Panc1 (cell line): ENCODE measurements around the gene GBE1. TPM values are rescaled to one million over a fixed set of nuclear protein-coding genes. Genes with fewer than 3 reads are reported as not detected.

Source experiments
- ATAC-seq: fragments of 200-7000 bp; cut with Tn5 transposase; 2 replicates; pipeline ENCODE4 v1.9.1; 2020; ENCODE audit warnings: mild to moderate bottlenecking, moderate library complexity
- BruUV-seq: library from RNA; stranded (reverse); fragments of 400-500 nt; replicated peaks from 2 replicates; lab custom pipeline; 2021; lab: Mats Ljungman, UMichigan
- CTCF ChIA-PET: fragments of 300-600 bp; sonication (Branson Sonifier 250); formaldehyde crosslinking; loops from one replicate; lab custom pipeline; 2022; ENCODE audit warnings: antibody characterized with exemption; lab: Charles Lee
- POLR2A ChIA-PET: fragments of 300-600 bp; sonication (Branson Sonifier 250); formaldehyde crosslinking; loops from one replicate; lab custom pipeline; 2022; ENCODE audit warnings: antibody characterized with exemption; lab: Charles Lee
- DNase-seq: peaks from one replicate; pipeline ENCODE4 v3.0.0-alpha.2; 2010; ENCODE audit warnings: low read depth, low spot score
- H3K27ac ChIP-seq: 2 replicates; pipeline ENCODE4 v1.5.1; 2011; ENCODE audit warnings: mild to moderate bottlenecking, low read length, inconsistent platforms
- H3K27me3 ChIP-seq: fragments of 200-500 bp; sonication (Bioruptor generic); 2 replicates; pipeline ENCODE4 v1.6.0; 2014; ENCODE audit warnings: low read length, inconsistent platforms; ENCODE audit not compliant: control insufficient read depth, insufficient read depth
- H3K36me3 ChIP-seq: fragments of 200-500 bp; sonication (Bioruptor generic); 2 replicates; pipeline ENCODE4 v1.5.1; 2014; ENCODE audit warnings: inconsistent platforms, mild to moderate bottlenecking, low read length, moderate library complexity; ENCODE audit not compliant: control insufficient read depth, insufficient read depth
- H3K4me1 ChIP-seq: 2 replicates; pipeline ENCODE4 v1.5.1; 2011; ENCODE audit warnings: inconsistent platforms, mild to moderate bottlenecking, low read length, moderate library complexity; ENCODE audit not compliant: control insufficient read depth, insufficient read depth
- H3K4me3 ChIP-seq, 2 experiments: 2 replicates each; pipeline ENCODE4 v1.5.1; 2011 to 2012; ENCODE audit warnings: low read depth in 2 of 2, low read length in 2 of 2, mild to moderate bottlenecking in 2 of 2, inconsistent platforms in 1 of 2, moderate library complexity in 1 of 2
- H3K9me3 ChIP-seq: fragments of 200-500 bp; sonication (Bioruptor generic); 2 replicates; pipeline ENCODE4 v1.5.1; 2014; ENCODE audit warnings: low read depth, mild to moderate bottlenecking, inconsistent platforms, low read length, moderate library complexity; ENCODE audit not compliant: control insufficient read depth, insufficient read depth
- CTCF ChIP-seq: fragments of 450-650 bp; IDR thresholded peaks from 2 replicates; pipeline ENCODE4 v1.5.1; 2017; ENCODE audit warnings: mild to moderate bottlenecking
- POLR2AphosphoS5 ChIP-seq: IDR thresholded peaks from 2 replicates; pipeline ENCODE4 v1.6.1; 2012; ENCODE audit warnings: mild to moderate bottlenecking, low read depth, low read length, moderate library complexity
- REST ChIP-seq, 2 experiments: IDR thresholded peaks; 2 replicates each; pipeline ENCODE4 v1.6.1; 2011 to 2012; ENCODE audit warnings: low read depth in 2 of 2, control low read depth in 1 of 2, low read length in 1 of 2, mild to moderate bottlenecking in 1 of 2, moderate library complexity in 1 of 2; ENCODE audit not compliant: insufficient read depth in 1 of 2
- SIN3A ChIP-seq: IDR thresholded peaks from 2 replicates; pipeline ENCODE4 v1.6.1; 2012; ENCODE audit warnings: low read depth, mild to moderate bottlenecking, low read length, moderate library complexity, borderline replicate concordance; ENCODE audit not compliant: insufficient read depth
- TCF7L2 ChIP-seq: IDR thresholded peaks from 2 replicates; pipeline ENCODE4 v1.6.1; 2011; ENCODE audit warnings: mild to moderate bottlenecking, low read depth, low read length, inconsistent platforms
- in situ Hi-C: cut with HindIII; loops from 2 replicates; pipeline ENCODE4 v1.10.0; 2016; ENCODE audit warnings: low sequenced_read_pairs, low pct_unique_long_range_greater_than_20kb
- intact Hi-C: fragments of 100-400 bp; cut with micrococcal nuclease; formaldehyde crosslinking; loops from one replicate; pipeline ENCODE4 v1.10.0; 2022; ENCODE audit not compliant: unreplicated experiment
- total RNA-seq: library from RNA; stranded (reverse); gene quantifications from one replicate; pipeline ENCODE4 v1.2.1, GENCODE V29; 2021; ENCODE audit not compliant: unreplicated experiment

The GBE1 gene
- total RNA-seq, 1 experiment from 2014 or later = 30.4 TPM

- TF ChIP-seq SIN3A = no peak
- Histone ChIP-seq H3K27me3 (no peaks in the 10 kb centered on the region), H3K9me3 (no peaks in the 10 kb centered on the region), H3K27ac (no peak overlapping the region; the same call in 1 of the 2 replicates), H3K4me3 (no peak overlapping the region), H3K4me1 (peaks cover 16% of the 10 kb centered on the region), H3K36me3 (no peaks in the 10 kb centered on the region)
- CTCF ChIA-PET = no interaction called here
- no peak for ATAC-seq
- in situ Hi-C loops = no loop called here
- no TSS peak for BruUV-seq
- POLR2A ChIA-PET = no interaction called here
- intact Hi-C loops = no loop called here
- DNase-seq = no peak
Observed at GRCh38 chr3:81740731-81741130, 20.7 kb downstream of the GBE1 start.

GRCh38 chr3:81735334-81735733 is 26.1 kb downstream of the GBE1 start:
- no peaks in the 10 kb centered on the region for H3K9me3 ChIP-seq
- H3K4me3 ChIP-seq = no peak overlapping the region
- no peaks in the 10 kb centered on the region for H3K27me3 ChIP-seq
- intact Hi-C loops (no loop called here), in situ Hi-C loops (no loop called here)
- no peaks in the 10 kb centered on the region for H3K36me3 ChIP-seq
- H3K4me1 ChIP-seq = no peaks in the 10 kb centered on the region
- ChIA-PET CTCF (no interaction called here), POLR2A (no interaction called here)
- ATAC-seq (no peak), DNase-seq (no peak)
- TF ChIP-seq SIN3A = no peak
- TF ChIP-seq POLR2AphosphoS5 = no peak
- no peak for TF ChIP-seq TCF7L2
- no TSS peak for BruUV-seq
- H3K27ac ChIP-seq = no peak overlapping the region

- no peaks in the 10 kb centered on the region for H3K27me3 ChIP-seq
- no peak overlapping the region for H3K4me3 ChIP-seq
- ChIA-PET POLR2A (no interaction called here), CTCF (no interaction called here)
- no peaks in the 10 kb centered on the region for H3K36me3 ChIP-seq
- no TSS peak for BruUV-seq
- ATAC-seq (no peak), DNase-seq (no peak)
- intact Hi-C loops (no loop called here), in situ Hi-C loops (no loop called here)
- TF ChIP-seq POLR2AphosphoS5 = no peak
- no peak for TF ChIP-seq TCF7L2
- TF ChIP-seq SIN3A = no peak
- TF ChIP-seq CTCF = no peak
- TF ChIP-seq REST (IDR thresholded peaks at IDR 0.05; ENCODE audit: insufficient read depth in 1 of 2, low read depth in 2 of 2, low read length in 1 of 2) = no peak
- no peaks in the 10 kb centered on the region for H3K4me1 ChIP-seq
- H3K27ac ChIP-seq = no peak overlapping the region
- no peaks in the 10 kb centered on the region for H3K9me3 ChIP-seq
Observed at GRCh38 chr3:81734742-81735141, 26.7 kb downstream of the GBE1 start.
